HG03520 (cell line): ENCODE data around the gene EIF2AK2.
"Not testable (repeated sequence)": the region's sequence is repeated elsewhere in the genome, so short reads cannot be mapped to it uniquely, and the experiment has no call there.

Source experiments
- ATAC-seq: cut with Tn5 transposase; IDR thresholded peaks from one replicate; pipeline ENCODE4 v1.9.1; 2021; ENCODE audit warnings: mild to moderate bottlenecking, moderate library complexity; ENCODE audit not compliant: unreplicated experiment

The EIF2AK2 gene

GRCh38 chr2:37156857-37157714 is at the start of gene EIF2AK2:
Gene EIF2AK2 (minus strand): TSS chr2:37156980. CDS start chr2:37147806, 9,174 bp downstream.
- ATAC-seq: peak; percentile 90

- ATAC-seq: no peak
These were observed 49.0 kb upstream of the EIF2AK2 start for GRCh38 chr2:37205689-37206341.

- ATAC-seq: not testable (repeated sequence)
These were observed 48.4 kb upstream of the EIF2AK2 start for GRCh38 chr2:37205071-37205661.

- no peak for ATAC-seq
These were observed 46.9 kb upstream of the EIF2AK2 start for GRCh38 chr2:37203708-37204107.

- no peak for ATAC-seq
These were observed 45.0 kb upstream of the EIF2AK2 start for GRCh38 chr2:37201766-37202165.

GRCh38 chr2:37201208-37201607 is 44.4 kb upstream of the EIF2AK2 start:
- no peak for ATAC-seq

- no peak for ATAC-seq
These were observed 41.9 kb upstream of the EIF2AK2 start for GRCh38 chr2:37198681-37199065.

GRCh38 chr2:37196320-37197195 is 39.8 kb upstream of the EIF2AK2 start, which contains the start of gene CEBPZOS:
Gene CEBPZOS (plus strand): TSS chr2:37196496. CDS start chr2:37199705, 3,209 bp downstream.
- peak; percentile 66 for ATAC-seq

- not testable (repeated sequence) for ATAC-seq
These were observed 39.1 kb upstream of the EIF2AK2 start for GRCh38 chr2:37195862-37196319.

- ATAC-seq: no peak
These were observed 35.8 kb upstream of the EIF2AK2 start for GRCh38 chr2:37192551-37192950.

GRCh38 chr2:37191747-37192146 is 35.0 kb upstream of the EIF2AK2 start:
- no peak for ATAC-seq

GRCh38 chr2:37191253-37191652 is 34.5 kb upstream of the EIF2AK2 start:
- ATAC-seq: no peak

GRCh38 chr2:37190290-37190689 is 33.5 kb upstream of the EIF2AK2 start:
- ATAC-seq: no peak

- no peak for ATAC-seq
These were observed 32.8 kb upstream of the EIF2AK2 start for GRCh38 chr2:37189452-37190153.

GRCh38 chr2:37188570-37188969 is 31.8 kb upstream of the EIF2AK2 start, which contains the start of gene SULT6B1:
Gene SULT6B1 (minus strand): TSS chr2:37188670. CDS start chr2:37188640, 30 bp downstream.
- no peak for ATAC-seq

- ATAC-seq: no peak
These were observed 25.2 kb upstream of the EIF2AK2 start for GRCh38 chr2:37181726-37182684.

GRCh38 chr2:37180640-37181039 is 23.9 kb upstream of the EIF2AK2 start:
- ATAC-seq: no peak

- no peak for ATAC-seq
These were observed 23.3 kb upstream of the EIF2AK2 start for GRCh38 chr2:37180006-37180639.
